NCI-H2029 (cell line): Measurements from ENCODE around the gene PRADC1.
A peak's percentile ranks its signal among the peaks of the same experiment; 100 is the strongest.
"Not testable (repeated sequence)": the region's sequence is repeated elsewhere in the genome, so short reads cannot be mapped to it uniquely, and the experiment has no call there.

Experiments used
- DNase-seq: peaks from one replicate; lab custom pipeline; 2025; lab: John Stamatoyannopoulos, UW

PRADC1 gene

GRCh38 chr2:73233154-73233931, at the start of gene PRADC1:
Gene PRADC1, minus strand, starts transcription at chr2:73233239. Its CDS starts 79 bp downstream, at chr2:73233160.
- peak; percentile 99 for DNase-seq

GRCh38 chr2:73281244-73281643, 48.2 kb upstream of the PRADC1 start:
- no peak for DNase-seq

- no peak for DNase-seq
Measured at GRCh38 chr2:73279852-73280251, 46.8 kb upstream of the PRADC1 start.

GRCh38 chr2:73272270-73272669, 39.2 kb upstream of the PRADC1 start:
- no peak for DNase-seq

- no peak for DNase-seq
Measured at GRCh38 chr2:73269686-73270465, 36.8 kb upstream of the PRADC1 start.

GRCh38 chr2:73268830-73269685, 36.0 kb upstream of the PRADC1 start:
- DNase-seq, result peak; percentile 70

GRCh38 chr2:73268366-73268829, 35.4 kb upstream of the PRADC1 start:
- DNase-seq, result peak; percentile 31

GRCh38 chr2:73267008-73267407, 34.0 kb upstream of the PRADC1 start:
- DNase-seq, result no peak

- DNase-seq, result no peak
Measured at GRCh38 chr2:73266061-73266901, 33.2 kb upstream of the PRADC1 start.

- no peak for DNase-seq
Measured at GRCh38 chr2:73265298-73266060, 32.4 kb upstream of the PRADC1 start.

GRCh38 chr2:73264783-73265182, 31.7 kb upstream of the PRADC1 start:
- no peak for DNase-seq

- no peak for DNase-seq
Measured at GRCh38 chr2:73264332-73264606, 31.2 kb upstream of the PRADC1 start.

GRCh38 chr2:73263540-73264331, 30.7 kb upstream of the PRADC1 start:
- DNase-seq, result no peak

GRCh38 chr2:73262691-73263429, 29.8 kb upstream of the PRADC1 start:
- DNase-seq, result not testable (repeated sequence)

GRCh38 chr2:73262108-73262651, 29.1 kb upstream of the PRADC1 start:
- DNase-seq, result no peak

- no peak for DNase-seq
Measured at GRCh38 chr2:73260338-73260984, 27.4 kb upstream of the PRADC1 start.

GRCh38 chr2:73259704-73260337, 26.8 kb upstream of the PRADC1 start:
- DNase-seq, result no peak

- DNase-seq, result no peak
Measured at GRCh38 chr2:73259276-73259675, 26.2 kb upstream of the PRADC1 start.
